Measurements from ENCODE around the gene GPR146. TPM values are rescaled to one million over a fixed set of nuclear protein-coding genes. Genes with fewer than 3 reads are reported as not detected.

The GPR146 gene
- total and polyA plus RNA-seq, 2 donors (not counting 1 experiment from before 2014, with no cell fraction given): 2.2 to 3.3 TPM

DNA sequence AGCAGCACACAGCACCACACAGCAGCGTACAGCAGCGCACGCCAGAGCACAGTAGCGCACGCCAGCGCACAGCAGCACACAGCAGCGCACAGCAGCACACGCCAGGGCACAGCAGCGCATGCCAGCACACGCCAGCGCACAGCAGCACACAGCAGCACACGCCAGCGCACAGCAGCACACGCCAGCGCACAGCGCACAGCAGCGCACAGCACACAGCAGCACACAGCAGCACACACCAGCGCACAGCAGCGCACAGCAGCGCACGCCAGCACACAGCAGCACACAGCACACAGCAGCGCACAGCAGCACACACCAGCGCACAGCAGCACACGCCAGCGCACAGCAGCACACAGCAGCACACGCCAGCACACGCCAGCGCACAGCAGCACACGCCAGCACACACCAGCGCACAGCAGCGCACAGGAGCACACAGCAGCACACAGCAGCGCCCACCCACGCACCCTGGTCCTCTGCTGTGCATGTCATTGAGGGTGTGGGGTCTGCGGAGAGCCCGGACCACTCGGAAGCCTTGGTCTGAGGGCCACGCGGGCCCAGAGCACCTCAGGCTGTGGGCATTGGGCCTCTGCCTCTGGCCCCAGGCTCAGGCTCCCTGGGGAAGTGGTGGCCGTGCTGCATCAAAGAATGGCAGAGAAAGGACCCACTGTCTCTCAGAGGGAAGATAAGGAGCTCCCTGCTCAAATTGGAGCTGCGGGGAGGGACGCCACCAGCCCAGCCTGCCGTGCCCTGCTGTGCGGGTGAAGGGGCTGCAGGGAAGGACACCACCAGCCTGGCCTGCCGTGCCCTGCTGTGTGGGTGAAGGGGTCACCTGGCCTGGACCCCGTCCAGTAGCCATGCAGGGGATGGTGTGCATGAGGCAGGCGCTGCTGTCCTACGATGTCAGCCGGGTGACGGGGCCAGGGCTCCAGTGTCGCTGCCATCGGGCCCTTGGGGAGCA lies 27.5 kb upstream of the GPR146 start:
- DNase-seq (ENCODE audit: low read depth in 2 of 2): no peak
- H3K4me3 ChIP-seq (replicated peaks in 1 of 4; ENCODE audit: control extremely low read depth in 1 of 4, insufficient read depth in 1 of 4, low read depth in 3 of 4, low read length in 4 of 4): no peak overlapping the region
- H3K27ac ChIP-seq (ENCODE audit: insufficient read depth, low read length): no peak overlapping the region
- TF ChIP-seq CTCF (conservative IDR thresholded peaks at IDR 0.05 in 1 of 2, IDR thresholded peaks at IDR 0.05 in 1 of 2; ENCODE audit: low read depth in 1 of 2, low read length in 2 of 2): no peak
- TF ChIP-seq EZH2 (IDR thresholded peaks at IDR 0.05; ENCODE audit: low read length, missing control alignments): no peak
- no peak overlapping the region for H2AFZ ChIP-seq (ENCODE audit: low read length)
- no peaks in the 10 kb centered on the region for H3K9me3 ChIP-seq (ENCODE audit: control insufficient read depth, insufficient read depth, low read depth, low read length)
- no peaks in the 10 kb centered on the region for H4K20me1 ChIP-seq (ENCODE audit: control insufficient read depth, extremely low read depth, insufficient read depth, low read length)
- no peaks in the 10 kb centered on the region for H3K27me3 ChIP-seq (ENCODE audit: control insufficient read depth, insufficient read depth, low read length)
- no peak overlapping the region for H3K4me2 ChIP-seq (ENCODE audit: extremely low read depth, insufficient read depth, low read length)
- H3K4me1 ChIP-seq (ENCODE audit: control insufficient read depth, extremely low read depth, insufficient read depth, low read length): no peaks in the 10 kb centered on the region
- no peak overlapping the region for H3K9ac ChIP-seq (ENCODE audit: insufficient read depth, low read length)
- H3K36me3 ChIP-seq (ENCODE audit: control insufficient read depth, insufficient read depth, low read length): peaks cover 2% of the 10 kb centered on the region
- H3K79me2 ChIP-seq (ENCODE audit: control insufficient read depth, insufficient read depth, low read length): no peaks in the 10 kb centered on the region

- Histone ChIP-seq H3K4me3 (replicated peaks in 1 of 4; ENCODE audit: control extremely low read depth in 1 of 4, insufficient read depth in 1 of 4, low read depth in 3 of 4, low read length in 4 of 4) (no peak overlapping the region), H3K36me3 (ENCODE audit: control insufficient read depth, insufficient read depth, low read length) (peaks cover 2% of the 10 kb centered on the region), H3K4me2 (ENCODE audit: extremely low read depth, insufficient read depth, low read length) (no peak overlapping the region), H3K9me3 (ENCODE audit: control insufficient read depth, insufficient read depth, low read depth, low read length) (no peaks in the 10 kb centered on the region), H3K79me2 (ENCODE audit: control insufficient read depth, insufficient read depth, low read length) (peaks cover under 1% of the 10 kb centered on the region), H2AFZ (ENCODE audit: low read length) (no peak overlapping the region), H4K20me1 (ENCODE audit: control insufficient read depth, extremely low read depth, insufficient read depth, low read length) (no peaks in the 10 kb centered on the region), H3K27me3 (ENCODE audit: control insufficient read depth, insufficient read depth, low read length) (no peaks in the 10 kb centered on the region), H3K27ac (ENCODE audit: insufficient read depth, low read length) (no peak overlapping the region), H3K4me1 (ENCODE audit: control insufficient read depth, extremely low read depth, insufficient read depth, low read length) (no peaks in the 10 kb centered on the region), H3K9ac (ENCODE audit: insufficient read depth, low read length) (no peak overlapping the region)
- DNase-seq (ENCODE audit: low read depth in 2 of 2): no peak
- TF ChIP-seq CTCF (conservative IDR thresholded peaks at IDR 0.05 in 1 of 2, IDR thresholded peaks at IDR 0.05 in 1 of 2; ENCODE audit: low read depth in 1 of 2, low read length in 2 of 2) (no peak), EZH2 (IDR thresholded peaks at IDR 0.05; ENCODE audit: low read length, missing control alignments) (no peak)
Measured at GRCh38 chr7:1017586-1018333, 26.6 kb upstream of the GPR146 start.

DNA sequence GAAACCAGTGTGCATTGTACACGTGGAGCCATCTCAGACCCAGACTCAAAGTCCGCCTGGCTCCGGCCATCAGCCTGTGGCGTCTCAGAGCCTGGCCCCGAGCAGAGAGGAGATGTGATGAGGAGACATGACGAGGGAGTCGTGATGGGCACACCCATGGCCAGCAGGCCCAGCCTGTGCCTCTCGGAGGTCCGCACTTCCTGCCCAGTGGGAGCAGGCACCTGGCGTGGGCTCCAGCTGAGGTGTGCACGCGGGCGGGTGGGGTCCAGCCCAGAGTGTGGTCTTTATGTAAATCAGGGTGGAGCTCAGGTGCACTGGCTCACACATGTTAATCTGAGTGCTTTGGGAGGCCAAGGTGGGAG lies 26.0 kb upstream of the GPR146 start:
- Histone ChIP-seq H3K79me2 (ENCODE audit: control insufficient read depth, insufficient read depth, low read length) (peaks cover 4% of the 10 kb centered on the region), H4K20me1 (ENCODE audit: control insufficient read depth, extremely low read depth, insufficient read depth, low read length) (no peaks in the 10 kb centered on the region), H3K4me3 (replicated peaks in 1 of 4; ENCODE audit: control extremely low read depth in 1 of 4, insufficient read depth in 1 of 4, low read depth in 3 of 4, low read length in 4 of 4) (no peak overlapping the region), H3K36me3 (ENCODE audit: control insufficient read depth, insufficient read depth, low read length) (peaks cover 2% of the 10 kb centered on the region), H3K27me3 (ENCODE audit: control insufficient read depth, insufficient read depth, low read length) (no peaks in the 10 kb centered on the region), H3K27ac (ENCODE audit: insufficient read depth, low read length) (no peak overlapping the region), H3K4me2 (ENCODE audit: extremely low read depth, insufficient read depth, low read length) (no peak overlapping the region), H3K9me3 (ENCODE audit: control insufficient read depth, insufficient read depth, low read depth, low read length) (no peaks in the 10 kb centered on the region), H3K4me1 (ENCODE audit: control insufficient read depth, extremely low read depth, insufficient read depth, low read length) (no peaks in the 10 kb centered on the region), H2AFZ (ENCODE audit: low read length) (no peak overlapping the region), H3K9ac (ENCODE audit: insufficient read depth, low read length) (no peak overlapping the region)
- no peak for TF ChIP-seq CTCF (conservative IDR thresholded peaks at IDR 0.05 in 1 of 2, IDR thresholded peaks at IDR 0.05 in 1 of 2; ENCODE audit: low read depth in 1 of 2, low read length in 2 of 2)
- no peak for TF ChIP-seq EZH2 (IDR thresholded peaks at IDR 0.05; ENCODE audit: low read length, missing control alignments)
- no peak for DNase-seq (ENCODE audit: low read depth in 2 of 2)
